Measurements from ENCODE around the gene MALRD1. TPM values are rescaled to one million over a fixed set of nuclear protein-coding genes. Genes with fewer than 3 reads are reported as not detected.

The MALRD1 gene
- total RNA-seq (2022; extraction: Qiagen RNA extraction; ENCODE audit: low read depth), result not detected in 5 replicates

DNA sequence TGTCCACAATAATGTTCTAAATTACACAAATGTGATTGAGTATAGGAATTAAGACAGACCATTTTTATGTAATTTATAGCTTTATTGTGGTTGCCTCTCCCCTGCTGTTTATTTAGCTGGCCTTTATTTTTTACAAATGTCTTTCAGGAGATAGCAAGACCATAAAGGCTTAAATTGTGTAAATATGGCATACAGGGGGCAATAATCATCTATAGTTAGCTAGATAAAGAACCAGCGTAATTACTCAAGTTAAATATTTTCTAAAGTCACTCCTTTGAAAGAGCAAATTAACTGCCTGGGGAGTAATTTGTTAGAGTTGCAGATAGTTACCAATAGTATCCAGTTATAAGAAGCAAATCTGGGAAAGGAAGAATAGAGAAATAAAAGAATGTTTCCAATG, at the start of gene MALRD1:
MALRD1 (plus strand) TSS at position 313 of the 400 bp plus-strand sequence. CDS start 138 bp downstream, outside the sequence.

